Activated gamma-delta T cell treated with anti-CD3 and anti-CD28 coated beads, Interleukin-2, amount 50 U/mL, for 16 hours (primary cell): ENCODE data around the gene SEMA6A.

Experiments used
- DNase-seq: peaks from one replicate; pipeline ENCODE4 v3.0.0-alpha.2; 2020; ENCODE audit warnings: low read depth

Gene SEMA6A

DNA sequence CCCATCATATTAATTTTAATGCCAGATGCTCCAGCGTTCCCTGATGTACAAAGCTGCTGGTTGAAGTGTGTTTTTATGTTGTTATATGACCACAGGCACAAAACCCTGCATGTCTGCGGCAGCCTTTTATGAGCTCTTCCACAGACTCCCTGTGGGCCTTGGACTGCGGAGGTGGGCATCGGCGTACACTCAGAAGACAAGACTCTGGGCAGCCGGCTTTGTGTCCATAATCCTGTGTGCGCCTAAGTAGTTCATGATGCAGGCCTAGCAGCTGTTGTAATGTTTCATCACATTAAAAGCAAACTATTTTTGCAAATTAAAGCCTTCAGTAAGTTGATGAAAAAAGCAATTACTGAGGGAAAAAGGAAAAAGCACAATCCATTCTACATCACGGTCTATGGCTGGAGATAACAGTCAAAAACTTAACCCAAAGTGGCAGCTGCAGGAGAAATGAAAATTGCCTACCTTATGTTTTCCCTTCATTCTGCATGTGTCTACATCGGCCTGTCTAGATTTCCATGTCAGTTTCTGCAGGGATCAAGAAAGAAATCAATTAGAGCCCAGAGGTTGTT is 78.8 kb downstream of the SEMA6A start:
- DNase-seq: no peak

DNA sequence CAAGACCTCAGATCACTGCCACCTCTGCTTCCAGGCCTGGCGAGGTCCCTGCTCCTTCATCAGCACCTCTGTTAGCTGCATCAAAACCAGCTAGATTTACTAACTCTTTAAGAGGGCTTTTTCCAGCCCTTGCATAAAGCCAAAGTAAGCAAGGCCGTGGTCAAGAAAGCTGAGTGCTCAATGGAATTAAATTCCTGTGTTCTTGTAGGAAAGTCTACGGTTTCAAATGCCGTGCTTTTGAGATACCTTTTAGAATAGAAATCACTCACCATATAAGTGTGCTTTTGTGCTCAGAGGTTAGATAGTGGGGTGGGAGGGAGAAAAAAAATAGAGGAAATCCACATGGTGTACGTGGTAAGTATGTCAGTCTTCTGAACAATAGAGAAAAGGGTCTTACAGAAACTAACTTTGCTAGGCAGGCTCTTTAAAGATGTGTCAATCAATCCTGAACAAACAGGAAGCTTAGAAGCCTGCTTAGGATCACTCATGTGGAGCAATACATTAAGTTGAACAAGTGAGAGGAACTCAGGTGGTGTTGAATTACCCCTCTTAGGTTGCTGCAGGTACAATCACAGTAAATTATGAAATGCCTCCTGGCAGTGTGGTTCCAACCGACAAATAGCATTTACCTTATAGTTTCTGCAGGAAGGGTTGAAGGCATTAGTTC is 79.7 kb downstream of the SEMA6A start:
- no peak for DNase-seq

DNA sequence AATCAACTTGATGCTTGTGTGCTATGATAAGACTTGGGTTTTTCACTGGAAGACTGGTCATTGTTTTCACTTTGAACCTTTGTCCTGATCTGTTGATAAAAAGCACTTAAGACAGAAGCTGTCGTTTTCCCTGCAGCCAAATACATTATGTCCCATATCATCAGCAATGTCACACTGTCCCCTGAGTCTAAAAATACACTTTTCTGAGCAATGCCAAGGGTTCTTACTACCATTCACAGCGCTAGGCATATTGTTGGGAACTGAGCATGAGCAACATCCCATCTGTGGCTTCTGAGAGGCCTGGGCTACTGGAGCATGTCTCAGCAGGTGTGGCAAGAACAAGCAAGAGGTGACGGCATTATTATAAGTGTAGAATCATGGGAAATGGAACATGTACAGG is 81.8 kb downstream of the SEMA6A start:
- DNase-seq: no peak

GRCh38 chr5:116492016-116492623 is 82.5 kb downstream of the SEMA6A start:
- DNase-seq: no peak

GRCh38 chr5:116488356-116489041 is 86.1 kb downstream of the SEMA6A start:
- DNase-seq: no peak

GRCh38 chr5:116487045-116487444 is 87.6 kb downstream of the SEMA6A start:
- no peak for DNase-seq

GRCh38 chr5:116486588-116486987 is 88.0 kb downstream of the SEMA6A start:
- DNase-seq: no peak

DNA sequence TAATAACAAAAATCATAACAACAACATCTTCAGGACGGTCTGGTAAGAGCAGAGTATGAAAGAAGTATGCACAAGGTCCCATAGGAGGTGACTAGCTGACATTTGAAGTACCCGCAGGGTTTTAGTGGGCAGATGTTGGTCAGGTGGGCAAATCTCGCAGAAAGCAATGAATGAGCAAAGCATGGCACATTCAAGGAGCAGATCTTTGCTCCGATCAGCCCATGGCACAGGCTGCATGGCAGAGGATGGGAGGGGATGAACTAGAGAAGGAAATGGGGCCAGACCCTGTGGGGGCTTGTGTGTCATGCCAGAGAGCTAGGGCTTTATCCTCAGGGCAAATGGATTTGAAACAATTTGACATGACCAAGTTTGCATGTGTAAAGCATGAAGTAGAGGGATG is 90.0 kb downstream of the SEMA6A start:
- DNase-seq: no peak

DNA sequence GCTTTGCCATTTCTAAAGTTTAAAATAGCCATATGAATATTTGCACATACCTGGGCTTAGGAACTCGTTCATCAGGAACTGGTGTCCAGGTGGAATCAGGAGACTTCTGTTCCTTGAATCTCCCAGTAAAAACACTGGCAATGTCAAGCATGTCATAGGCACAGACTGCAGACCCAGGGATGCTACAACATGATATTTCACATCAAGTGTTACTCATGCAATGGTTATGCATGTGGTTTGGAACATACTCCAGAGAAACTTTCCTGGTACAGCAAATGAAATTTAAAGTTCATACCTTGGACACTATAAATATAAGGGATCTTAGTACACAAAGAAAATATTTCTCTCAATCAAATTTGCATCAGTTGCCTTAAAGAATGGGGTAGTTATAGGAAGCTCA is 92.2 kb downstream of the SEMA6A start:
- no peak for DNase-seq

DNA sequence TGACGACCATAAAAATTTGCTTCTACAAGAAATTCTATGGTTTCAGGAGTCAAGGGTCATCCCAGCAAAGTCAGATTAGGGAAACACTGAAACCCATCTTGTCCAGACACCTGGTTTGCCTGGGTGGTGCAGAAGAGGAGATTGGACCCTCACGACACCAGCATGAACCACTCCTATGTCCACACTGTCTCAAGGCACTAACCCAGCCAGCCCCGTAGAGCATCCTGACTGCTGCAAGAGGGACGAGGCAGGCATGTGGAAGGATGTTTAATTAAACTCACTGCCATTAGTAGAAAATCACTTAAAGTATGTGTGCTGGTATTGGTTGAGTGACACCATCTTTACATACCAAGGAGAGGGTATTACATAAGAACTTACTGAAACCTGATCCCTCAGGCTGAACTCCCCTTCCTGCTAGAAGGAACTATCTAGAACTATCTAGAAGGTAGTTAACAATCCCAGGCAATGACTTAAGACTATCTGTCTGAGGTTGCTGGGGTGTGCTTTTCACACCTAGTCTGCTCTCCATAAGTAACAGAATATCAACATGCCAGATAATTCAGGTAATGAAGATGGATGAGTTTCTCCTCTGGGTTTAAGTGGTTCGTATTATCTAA is 93.6 kb downstream of the SEMA6A start:
- no peak for DNase-seq

DNA sequence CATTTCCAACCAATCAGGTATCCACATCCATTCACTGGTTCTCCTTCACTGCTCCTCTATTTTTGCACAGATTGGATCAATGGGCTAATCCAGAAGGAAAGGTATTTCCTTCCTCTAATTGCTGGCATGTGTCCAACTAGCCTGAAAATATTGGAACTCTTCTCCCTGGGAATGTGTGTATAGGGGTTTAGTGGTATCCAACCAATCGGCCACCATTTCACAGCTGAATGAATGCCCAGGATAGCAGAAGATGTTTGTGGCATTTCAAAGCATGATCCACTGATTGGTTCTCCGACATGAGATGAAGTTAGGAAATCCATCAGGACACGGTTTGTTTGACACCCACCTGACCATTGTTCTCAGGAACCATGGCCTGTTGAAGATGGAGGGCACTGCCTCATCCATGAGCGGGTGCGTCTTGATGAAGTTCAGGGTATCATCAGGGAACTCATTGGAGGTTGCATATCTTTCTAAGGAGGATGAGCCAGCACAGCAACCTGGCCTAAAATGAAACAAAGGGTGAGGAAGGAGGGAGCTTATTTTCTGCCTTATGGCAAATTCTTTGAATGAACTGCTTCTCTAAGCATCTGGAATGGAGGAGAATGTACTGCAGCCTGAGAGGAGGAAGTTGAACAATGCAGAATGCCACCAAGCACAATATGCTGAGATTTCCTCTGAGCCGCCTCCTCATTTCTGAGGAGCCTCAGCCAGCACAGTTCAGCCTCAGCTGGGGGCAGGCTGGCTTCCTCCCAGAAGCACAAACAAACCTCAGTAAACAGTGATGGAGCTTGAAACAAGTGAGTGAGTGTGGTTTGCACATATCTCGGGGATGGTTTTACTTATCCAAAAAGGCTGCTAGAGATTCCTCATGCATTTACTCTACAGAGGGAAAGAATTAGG is 94.6 kb downstream of the SEMA6A start:
- no peak for DNase-seq

DNA sequence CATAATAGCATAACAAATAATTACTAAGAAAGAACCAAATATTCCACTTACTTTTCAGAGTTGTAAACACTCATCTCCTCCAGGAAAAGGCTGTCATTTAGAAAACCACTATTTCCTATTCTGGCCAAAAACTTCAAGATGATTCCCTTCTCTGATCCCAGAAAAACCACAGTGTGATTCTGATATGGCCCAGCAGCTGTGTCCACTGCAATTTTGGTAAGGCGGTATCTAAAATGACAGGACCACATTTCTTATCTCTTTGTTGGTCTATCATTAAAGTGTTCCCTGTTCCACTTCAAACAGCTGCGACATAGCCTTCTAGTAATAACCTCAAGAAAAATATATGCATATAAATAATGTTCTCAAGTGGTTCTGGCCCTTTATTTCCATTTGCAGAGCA is 96.1 kb downstream of the SEMA6A start:
- DNase-seq: no peak

DNA sequence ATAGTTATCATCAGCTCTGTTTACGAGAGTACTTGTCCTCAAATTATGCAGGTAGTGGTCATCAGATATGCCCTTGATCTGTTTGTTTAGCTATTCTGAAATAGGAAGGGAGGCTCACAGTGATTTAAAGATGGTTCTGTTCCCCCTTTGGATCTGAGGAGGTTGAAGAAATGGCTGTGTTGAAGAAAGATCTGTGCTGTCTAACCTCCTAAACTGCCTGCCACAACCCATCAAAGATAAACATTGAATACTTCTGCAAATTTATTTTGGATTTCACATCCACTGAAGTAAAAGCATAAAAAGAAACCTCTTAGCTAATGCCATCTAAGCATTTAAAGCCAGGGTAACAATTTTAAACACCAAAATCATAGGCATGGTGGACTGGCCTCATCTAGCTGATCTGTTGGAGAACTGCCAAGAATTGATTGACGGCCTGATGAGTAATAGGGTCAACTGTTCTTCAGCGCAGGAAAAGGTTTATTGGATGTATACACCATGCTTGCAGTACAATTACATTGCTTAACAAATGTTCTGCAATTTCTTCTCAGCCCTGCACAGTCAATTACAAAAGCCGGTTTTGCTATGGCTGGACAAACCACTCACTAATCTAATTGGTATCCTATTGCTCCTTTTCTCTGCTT is 97.6 kb downstream of the SEMA6A start:
- DNase-seq: no peak

- DNase-seq: no peak
These were observed 99.3 kb downstream of the SEMA6A start for GRCh38 chr5:116475338-116475737.

DNA sequence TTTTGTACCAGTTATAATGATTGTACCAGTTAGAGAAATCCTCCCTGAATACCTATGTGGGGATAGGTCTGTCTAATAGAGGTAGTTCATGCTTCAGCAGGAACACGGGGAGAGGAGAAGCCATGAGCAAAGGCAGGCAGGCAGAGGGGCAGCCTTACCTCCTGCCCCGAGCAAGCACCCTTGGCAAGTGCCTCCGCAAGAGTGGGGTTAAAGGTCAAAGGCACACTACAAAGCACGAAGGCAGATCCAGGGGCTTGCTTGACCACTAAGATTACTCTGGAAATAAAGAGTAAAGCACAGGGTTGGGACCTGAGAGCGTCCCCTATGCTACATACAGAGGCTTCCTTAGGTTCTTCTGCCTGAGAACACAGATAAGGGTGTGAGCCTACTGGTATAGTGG is 100.9 kb downstream of the SEMA6A start:
- DNase-seq: no peak

DNA sequence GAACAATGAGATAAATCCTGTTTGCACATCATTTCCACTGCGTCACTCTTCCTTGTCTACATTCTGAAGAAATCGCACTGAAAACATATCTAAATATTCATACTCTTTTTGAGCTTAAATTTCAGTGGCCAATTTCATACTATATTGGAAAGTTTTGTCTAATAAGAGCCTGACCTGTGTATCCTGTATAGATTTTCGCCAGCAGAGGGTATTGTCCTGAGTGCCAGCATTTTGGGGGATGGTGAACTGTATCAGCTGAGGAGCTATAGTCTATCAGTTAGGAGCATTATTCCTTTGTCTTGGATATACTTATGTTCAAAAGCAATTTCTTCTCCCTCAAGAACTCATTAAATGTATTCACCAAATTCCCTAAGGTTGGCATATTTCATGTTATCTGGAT is 102.3 kb downstream of the SEMA6A start:
- DNase-seq: no peak

- DNase-seq: no peak
These were observed 105.0 kb downstream of the SEMA6A start for GRCh38 chr5:116469631-116470030.

DNA sequence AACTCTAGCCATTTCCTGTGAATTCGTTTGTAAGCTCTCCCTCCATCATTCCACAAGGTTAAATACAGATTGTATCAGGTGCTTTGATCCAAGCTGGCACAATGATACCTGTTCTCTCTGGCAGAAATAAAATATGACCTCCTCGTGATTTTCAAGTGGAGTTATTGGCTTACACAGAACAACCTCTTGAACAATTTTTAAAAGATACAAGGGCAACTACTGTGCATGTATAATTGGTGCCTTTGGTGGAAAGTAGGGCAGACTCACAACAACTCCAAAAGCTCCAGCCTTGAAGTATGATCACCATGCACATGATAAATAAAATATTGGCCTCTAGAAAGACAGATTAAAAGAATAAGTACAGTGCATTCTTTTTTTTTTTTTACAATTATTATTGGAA is 106.0 kb downstream of the SEMA6A start:
- no peak for DNase-seq

DNA sequence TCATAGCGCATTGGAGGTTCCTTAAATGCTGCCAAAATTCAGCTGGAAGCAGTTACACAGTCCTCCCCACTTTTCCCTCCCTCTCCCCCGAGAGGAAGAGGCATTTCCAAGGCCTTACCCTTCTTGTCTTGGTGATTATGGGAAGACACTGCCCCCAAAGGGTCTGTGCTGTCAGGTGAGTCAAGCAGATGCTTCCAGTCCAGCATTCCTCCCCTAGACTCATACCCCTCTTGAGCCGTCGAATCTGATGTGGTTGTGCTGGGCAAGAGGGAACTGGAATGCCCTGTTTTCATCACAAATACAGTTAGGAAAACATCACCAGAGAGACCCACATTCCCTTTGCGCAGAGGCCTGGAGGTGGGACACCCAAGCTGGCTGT is 107.2 kb downstream of the SEMA6A start:
- no peak for DNase-seq

- no peak for DNase-seq
These were observed 107.7 kb downstream of the SEMA6A start for GRCh38 chr5:116466727-116467464.

GRCh38 chr5:116465411-116465810 is 109.2 kb downstream of the SEMA6A start:
- no peak for DNase-seq
